Thyroid gland (tissue), 4 donors: ENCODE data around the gene ISLR.

Source experiments
- POLR2A ChIP-seq, 2 donors: fragments of 450-650 bp; IDR thresholded peaks; one replicate each; pipeline ENCODE4 v1.6.1; 2017; ENCODE audit warnings: antibody characterized with exemption in 2 of 2, mild to moderate bottlenecking in 2 of 2, moderate library complexity in 1 of 2
- TF ChIP-seq, protein P1 (sequence below), 6 experiments: fragments of 200-600 bp in 3 of 6; fragments of 450-650 bp in 3 of 6; sonication (generic) in 3 of 6; IDR thresholded peaks; one replicate each; pipeline ENCODE4 v1.5.1; 2016 to 2019; ENCODE audit warnings: antibody characterized with exemption in 6 of 6, mild to moderate bottlenecking in 2 of 6, inconsistent platforms in 1 of 6, moderate library complexity in 1 of 6

GRCh38 chr15:74156678-74157411 is 16.7 kb upstream of the ISLR start:
- TF ChIP-seq, protein P1, sequence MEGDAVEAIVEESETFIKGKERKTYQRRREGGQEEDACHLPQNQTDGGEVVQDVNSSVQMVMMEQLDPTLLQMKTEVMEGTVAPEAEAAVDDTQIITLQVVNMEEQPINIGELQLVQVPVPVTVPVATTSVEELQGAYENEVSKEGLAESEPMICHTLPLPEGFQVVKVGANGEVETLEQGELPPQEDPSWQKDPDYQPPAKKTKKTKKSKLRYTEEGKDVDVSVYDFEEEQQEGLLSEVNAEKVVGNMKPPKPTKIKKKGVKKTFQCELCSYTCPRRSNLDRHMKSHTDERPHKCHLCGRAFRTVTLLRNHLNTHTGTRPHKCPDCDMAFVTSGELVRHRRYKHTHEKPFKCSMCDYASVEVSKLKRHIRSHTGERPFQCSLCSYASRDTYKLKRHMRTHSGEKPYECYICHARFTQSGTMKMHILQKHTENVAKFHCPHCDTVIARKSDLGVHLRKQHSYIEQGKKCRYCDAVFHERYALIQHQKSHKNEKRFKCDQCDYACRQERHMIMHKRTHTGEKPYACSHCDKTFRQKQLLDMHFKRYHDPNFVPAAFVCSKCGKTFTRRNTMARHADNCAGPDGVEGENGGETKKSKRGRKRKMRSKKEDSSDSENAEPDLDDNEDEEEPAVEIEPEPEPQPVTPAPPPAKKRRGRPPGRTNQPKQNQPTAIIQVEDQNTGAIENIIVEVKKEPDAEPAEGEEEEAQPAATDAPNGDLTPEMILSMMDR (IDR thresholded peaks at IDR 0.05) = no peak
- TF ChIP-seq POLR2A (IDR thresholded peaks at IDR 0.05) = no peak
